GM19463 (cell line): ENCODE results near the gene C1QTNF9B.
"Not testable (repeated sequence)": the region's sequence is repeated elsewhere in the genome, so short reads cannot be mapped to it uniquely, and the experiment has no call there.

Experiments
- ATAC-seq: cut with Tn5 transposase; IDR thresholded peaks from one replicate; pipeline ENCODE4 v1.9.1; 2021; ENCODE audit warnings: mild to moderate bottlenecking, moderate library complexity; ENCODE audit not compliant: unreplicated experiment

The C1QTNF9B gene

DNA sequence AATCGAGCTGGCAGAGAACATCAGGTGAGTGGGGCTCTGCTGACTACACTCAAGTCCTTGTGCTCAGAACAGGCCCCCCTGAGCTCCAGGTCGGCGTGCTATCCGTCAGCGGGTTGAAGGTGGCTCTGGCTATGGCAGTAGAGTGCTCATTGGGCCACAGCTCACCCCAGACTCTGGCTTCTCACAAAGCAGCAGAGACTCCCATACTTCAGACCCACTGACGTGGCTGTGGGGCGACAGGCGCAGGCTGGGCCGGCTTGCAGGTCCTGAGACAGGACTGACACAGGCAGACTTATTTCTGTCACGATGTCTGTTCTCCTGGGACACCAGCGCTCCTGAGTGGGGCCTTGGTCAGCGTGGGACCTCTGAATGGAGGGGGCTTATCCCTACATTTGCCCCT, 2.6 kb downstream of the C1QTNF9B start:
- ATAC-seq: not testable (repeated sequence)

DNA sequence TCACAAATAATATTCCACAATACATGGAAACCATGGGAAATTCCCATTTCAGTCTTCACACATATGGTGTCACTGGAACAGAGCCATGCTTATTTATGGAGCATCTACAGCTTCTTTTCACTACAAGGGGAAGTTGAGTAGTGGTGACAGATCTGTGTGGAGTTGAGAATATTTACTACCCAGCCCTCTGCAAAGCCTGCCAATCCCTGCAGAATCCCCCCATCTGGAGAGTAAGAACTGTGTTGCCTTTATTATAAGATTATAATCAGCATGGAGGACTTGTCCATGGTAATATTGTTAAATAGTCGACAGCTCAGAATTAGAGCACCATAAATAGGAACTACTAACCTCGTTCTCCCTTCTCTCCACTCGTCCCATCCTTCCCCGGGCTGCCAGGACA, 3.5 kb downstream of the C1QTNF9B start:
- not testable (repeated sequence) for ATAC-seq

DNA sequence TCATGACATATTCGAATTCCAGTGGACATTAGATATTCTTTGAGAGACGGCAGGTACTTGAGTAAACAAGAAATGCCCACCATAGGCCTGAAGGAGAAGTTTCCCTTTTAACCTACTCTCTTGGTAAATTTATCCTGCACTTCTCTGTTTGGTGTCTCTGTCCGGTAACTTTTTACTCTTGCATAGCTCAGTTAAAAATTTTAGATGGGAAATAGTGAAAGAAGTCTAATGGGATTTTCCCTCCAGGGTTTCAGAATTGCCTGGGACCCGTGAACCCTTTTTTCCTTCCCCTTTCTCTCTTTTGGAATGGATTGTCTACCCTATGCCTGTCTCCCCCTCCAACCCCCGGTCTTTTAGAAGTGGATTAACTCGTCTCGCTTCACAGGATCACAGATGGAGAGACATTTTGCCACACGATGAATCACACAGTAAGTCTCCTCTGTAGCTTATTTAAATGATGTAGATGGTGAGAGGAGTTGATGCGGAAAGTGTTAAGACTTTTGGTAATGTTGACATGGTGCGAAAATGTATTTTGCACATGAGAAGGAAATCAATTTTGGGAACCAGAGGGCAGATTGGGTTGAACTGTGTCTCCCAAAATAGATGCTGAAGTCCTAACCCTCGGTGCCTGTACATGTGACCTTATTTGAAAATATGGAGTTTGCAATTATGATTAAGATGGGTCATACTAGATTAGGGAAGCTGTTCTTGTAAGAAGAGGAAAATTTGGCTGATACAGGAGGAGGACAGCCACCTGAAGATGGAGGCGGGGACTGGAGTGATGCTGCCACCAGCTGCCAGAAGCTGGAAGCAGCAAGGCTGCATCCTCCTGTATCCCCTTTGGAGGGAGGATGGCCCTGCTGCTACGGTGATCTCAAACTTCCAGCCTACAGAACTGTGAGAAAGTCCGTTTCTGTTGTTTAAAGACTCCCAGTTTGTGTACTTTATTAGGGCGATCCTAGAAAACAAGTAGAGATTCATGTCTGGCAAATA, 7.4 kb downstream of the C1QTNF9B start:
- peak; percentile 2 for ATAC-seq

DNA sequence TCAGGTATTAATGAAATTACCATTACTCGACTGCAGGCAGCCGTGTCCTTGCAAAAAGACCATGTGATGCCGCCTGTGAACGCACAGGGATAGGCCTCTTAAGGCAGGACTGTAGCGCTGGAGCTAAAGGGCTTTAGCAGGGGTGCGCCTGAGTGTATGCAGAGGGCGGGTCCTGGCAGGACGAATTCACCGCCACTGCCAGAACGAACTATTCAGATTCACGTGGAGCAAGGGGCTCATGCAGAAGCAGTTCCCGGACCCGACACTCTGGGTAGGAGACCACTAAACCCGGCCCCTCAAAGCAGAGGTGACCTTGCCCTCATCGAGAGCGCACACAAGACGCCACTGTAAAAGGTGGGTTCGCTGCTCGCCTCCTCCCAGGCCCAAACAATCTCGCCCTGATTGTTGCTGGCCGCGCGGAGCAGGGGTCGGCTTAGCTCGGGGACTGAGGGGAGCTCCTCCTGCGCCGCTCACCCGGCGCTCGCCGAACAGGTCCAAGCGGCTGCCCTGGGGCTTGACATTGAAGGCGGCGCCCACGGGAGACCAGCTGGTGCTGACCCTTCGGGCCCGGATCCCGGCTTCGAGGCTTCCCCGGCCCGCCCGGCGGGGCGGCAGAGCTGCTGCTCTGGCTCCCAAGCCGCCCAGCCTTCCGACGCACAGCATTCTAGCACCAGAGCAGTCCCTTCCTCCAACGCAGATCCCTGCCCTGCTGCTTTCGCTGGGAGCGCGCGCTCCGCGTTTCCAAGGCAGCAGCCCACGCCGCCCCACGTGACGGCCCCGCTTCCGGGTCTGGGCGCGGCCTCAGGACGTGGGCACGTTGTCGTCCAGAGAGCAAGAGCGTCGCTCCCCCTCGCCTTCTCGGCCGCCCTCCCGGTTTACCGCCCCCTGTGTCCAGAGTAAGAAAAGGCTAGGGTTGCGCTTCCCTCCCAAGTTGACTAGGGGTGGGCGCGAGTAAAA, 8.4 kb downstream of the C1QTNF9B start, which contains the start of gene MIPEP:
MIPEP (minus strand) TSS at position 743 of the 957 bp plus-strand sequence; CDS start at position 663, 80 bp downstream.
- peak; percentile 96 for ATAC-seq

- not testable (repeated sequence) for ATAC-seq
Measured at GRCh38 chr13:23884361-23884760, 12.9 kb downstream of the C1QTNF9B start.

- ATAC-seq: no peak
Measured at GRCh38 chr13:23883255-23883654, 14.0 kb downstream of the C1QTNF9B start.

- not testable (repeated sequence) for ATAC-seq
Measured at GRCh38 chr13:23881402-23881800, 15.9 kb downstream of the C1QTNF9B start.

DNA sequence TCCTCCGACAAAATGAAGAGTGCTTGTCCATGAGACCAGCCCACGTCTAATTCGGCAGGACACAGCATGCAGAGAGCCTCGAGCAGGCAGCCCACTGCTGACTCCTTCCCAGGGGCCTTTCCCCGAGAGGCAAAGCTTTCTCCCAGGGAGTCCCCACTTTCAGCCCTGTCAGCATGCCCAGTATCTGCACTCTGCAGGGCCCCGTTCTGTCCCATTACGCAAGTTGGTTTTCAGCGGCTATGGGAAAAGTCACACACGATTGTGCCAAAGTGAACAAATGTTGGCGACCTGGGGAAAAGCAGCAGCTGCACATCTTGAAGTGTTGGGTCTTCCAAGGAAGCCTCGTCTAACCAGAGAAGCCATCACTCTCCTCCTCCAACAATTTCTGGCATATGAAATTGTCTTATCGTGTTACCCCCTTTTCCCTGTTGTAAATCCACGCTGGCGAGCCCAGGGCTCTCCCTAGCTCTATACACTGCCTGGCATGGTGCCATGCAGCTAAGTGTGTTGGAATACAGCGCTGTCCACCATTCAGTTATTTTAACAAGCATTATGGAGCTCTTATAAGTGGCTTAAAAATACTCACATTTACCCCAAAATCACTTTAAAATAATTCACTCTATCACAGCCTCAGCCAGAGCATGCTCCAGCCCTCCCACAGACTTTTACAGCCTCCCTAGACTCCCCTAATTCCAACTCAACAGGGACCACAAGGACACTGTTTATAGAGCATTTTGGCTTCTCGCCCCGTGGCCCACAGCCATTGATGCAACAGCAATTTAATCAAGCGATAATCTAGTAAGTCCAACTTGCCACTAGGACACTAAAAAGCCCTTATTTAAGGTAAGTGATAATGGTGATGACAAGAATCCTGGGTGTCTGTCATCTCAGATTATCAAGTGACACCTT, 16.6 kb downstream of the C1QTNF9B start:
- not testable (repeated sequence) for ATAC-seq

GRCh38 chr13:23877286-23877685, 20.0 kb downstream of the C1QTNF9B start:
- no peak for ATAC-seq

DNA sequence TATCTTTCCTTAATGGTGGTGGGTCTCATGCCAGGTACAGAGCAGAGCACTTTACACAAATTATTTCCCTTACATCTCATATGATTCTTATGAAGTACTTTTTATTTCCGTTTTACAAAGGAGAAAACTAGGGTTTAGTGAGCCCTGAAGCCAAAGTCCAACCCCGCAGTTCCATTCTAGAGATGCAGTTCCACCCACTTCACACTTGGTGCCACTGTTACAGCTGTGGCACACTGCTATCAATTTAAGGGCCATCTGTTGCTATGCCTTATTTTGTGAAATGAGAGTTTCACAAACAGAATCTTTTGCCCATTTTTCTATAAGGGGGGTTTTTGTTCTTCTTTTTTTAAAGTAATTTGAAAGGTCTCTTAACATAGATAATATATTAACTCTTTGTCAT, 21.0 kb downstream of the C1QTNF9B start:
- peak; percentile 60 for ATAC-seq

DNA sequence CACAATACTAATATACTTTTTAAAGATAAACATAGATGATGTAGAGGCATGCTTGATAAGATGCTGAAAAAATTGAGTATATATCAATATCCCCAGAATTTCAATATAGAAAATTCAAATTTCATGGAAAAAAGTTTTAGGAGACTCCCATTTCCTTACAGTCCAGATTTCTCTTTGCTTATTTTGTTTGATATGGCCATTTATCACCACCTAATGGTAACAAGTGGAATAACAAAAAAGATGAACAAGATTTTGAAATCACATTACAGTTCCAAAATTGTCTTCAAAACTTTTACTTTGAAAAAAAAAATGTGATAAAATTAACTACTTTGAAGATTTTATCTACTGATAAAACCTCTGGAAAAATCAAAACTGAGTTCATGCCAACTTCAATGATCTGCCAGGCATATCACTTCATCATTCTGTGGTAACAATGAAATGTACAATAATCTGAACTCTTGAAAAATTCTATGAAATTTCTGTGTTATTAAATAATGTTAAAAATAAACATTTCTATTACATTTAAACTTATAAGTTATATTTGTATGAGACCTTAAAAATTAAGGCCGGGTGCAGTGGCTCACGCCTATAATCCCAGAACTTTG, 25.6 kb downstream of the C1QTNF9B start:
- ATAC-seq: no peak

GRCh38 chr13:23870356-23871140, 26.8 kb downstream of the C1QTNF9B start:
- ATAC-seq: no peak

GRCh38 chr13:23868521-23868920, 28.8 kb downstream of the C1QTNF9B start:
- no peak for ATAC-seq

GRCh38 chr13:23867027-23867491, 30.2 kb downstream of the C1QTNF9B start:
- ATAC-seq: no peak

DNA sequence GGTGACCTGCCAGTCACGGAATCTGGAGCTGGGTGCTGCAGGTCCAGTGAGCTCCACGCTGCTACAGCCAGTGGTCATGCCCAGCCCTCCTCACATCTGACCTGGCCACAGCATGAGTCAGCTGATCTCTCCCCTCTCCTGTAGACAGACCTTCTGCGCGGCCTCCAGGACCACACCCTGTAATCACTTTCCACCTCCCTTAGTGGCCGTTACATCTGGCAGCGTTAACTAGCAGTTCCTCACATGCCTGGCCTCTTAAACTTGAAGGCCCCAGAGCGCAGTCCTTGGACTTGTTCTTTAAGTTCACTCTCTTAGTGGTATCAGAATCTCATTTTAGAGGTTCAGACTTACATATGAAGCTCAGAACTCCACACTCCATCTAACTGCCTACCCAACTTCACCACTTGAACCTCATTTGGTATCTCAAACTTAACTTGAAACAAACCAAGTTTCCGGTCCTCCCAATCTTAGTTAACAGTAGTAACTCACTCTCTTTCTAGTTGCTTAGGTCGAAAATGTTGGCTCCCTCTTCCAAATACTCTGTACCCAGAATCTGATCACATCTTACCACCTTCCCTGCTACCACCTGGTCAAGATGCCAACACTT, 30.8 kb downstream of the C1QTNF9B start:
- ATAC-seq: no peak

GRCh38 chr13:23865906-23866305, 31.4 kb downstream of the C1QTNF9B start:
- no peak for ATAC-seq

DNA sequence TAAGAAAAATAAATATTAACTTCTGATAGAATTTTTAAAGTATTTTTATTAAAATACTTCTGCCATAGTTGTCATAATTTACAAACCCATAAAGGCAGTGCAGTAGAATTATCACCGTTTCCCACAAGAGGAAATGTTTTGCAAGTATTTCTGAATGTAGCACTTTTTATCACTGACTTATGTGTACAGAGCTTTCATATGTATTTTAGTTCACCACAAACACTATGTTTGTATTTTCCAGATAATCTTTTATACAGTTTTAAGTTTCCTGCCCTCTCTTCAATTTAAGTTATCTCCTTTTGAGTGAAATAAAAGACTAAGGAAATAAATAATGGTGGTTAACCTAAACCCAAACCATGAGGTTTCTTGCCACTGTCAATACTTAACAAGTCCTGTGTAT, 32.3 kb downstream of the C1QTNF9B start:
- no peak for ATAC-seq

DNA sequence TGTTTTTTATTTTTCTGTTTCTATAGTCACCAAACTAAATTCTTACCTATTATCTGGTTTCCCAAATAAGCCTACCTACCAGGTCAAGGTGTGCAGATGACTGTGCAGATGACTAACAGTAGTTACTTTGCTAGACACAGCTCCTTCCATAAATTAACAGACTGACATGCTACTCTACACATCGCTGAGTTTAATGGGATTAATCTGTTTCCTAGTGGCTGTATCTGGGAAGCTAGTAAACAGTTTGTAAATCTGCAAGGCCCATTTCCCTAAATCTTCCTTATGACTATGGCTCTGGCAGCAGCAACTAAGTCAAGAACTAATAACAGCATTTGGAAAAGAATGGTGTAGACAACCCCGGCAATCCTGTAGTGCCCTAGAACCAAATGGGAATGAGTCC, 36.0 kb downstream of the C1QTNF9B start:
- no peak for ATAC-seq
